ENCODE data around the gene FOXN3.
"Not testable (repeated sequence)": the region's sequence is repeated elsewhere in the genome, so short reads cannot be mapped to it uniquely, and the experiment has no call there.

FOXN3 gene

GRCh38 chr14:89302396-89302950, 114.6 kb downstream of the FOXN3 start:
- no peak for FAIRE-seq

DNA sequence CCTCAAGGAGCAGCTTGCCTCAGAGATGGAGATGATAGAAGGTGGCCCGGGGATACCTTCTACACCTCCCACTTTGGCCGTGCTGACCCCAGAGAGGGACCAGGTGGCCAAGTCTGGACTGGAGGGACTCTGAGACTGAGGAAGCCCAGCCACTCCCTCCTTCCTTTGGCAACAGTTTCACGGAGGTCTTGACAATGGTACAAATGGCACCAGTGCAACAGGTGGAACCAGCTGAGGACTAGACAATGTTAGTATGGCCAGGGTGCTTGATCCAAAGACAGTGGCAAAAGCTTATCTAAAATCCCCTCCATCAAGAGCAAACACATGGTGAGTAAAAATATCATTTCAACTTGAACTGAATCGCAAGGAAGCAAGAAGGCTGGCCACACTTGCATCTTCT, 117.4 kb downstream of the FOXN3 start:
- no peak for FAIRE-seq

GRCh38 chr14:89298056-89298834, 118.8 kb downstream of the FOXN3 start:
- peak; percentile 85 for FAIRE-seq

DNA sequence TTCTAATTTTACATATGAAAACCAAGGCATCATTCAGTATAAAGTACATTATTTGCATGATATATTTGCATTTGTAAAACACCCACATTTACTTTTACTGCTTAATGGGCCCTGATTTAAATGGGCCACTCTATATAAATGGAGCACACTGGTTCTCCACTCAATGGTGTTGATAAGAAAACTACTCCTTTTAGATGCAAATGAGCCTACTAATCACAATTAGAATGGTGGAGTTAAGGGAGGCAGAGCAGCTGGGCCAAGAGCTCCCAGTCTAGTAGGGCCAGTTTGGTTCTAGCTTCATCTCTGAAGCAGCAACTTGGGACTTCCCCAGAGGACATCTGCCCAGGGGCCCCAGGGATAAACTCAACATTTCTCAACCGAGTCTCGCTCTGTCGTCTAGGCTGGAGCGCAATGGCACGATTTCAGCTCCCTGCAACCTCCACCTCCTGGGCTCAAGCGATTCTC, 120.7 kb downstream of the FOXN3 start:
- FAIRE-seq, result no peak

DNA sequence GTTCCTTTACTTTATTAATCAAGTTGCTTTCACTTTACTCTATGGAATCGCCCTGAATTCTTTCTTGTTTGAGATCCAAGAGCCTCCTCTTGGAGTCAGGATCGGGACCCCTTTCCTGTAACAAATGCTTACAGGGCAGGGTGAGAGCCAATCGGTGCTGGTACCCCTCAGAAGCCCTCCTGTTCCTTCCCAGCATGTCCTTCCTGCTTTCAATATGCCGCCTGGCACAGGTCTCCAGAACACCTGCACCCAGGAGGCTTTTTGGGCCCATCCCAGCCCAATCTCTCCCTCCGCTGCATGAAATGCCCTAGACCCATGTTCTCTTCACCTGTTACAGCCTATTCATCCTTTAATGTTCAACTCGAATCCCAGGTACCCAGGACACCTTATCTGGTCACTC, 122.2 kb downstream of the FOXN3 start:
- FAIRE-seq, result no peak

GRCh38 chr14:89294469-89294868, 122.6 kb downstream of the FOXN3 start:
- FAIRE-seq, result not testable (repeated sequence)

- no peak for FAIRE-seq
Observed at GRCh38 chr14:89294060-89294459, 123.0 kb downstream of the FOXN3 start.

- FAIRE-seq, result no peak
Observed at GRCh38 chr14:89293314-89293916, 123.6 kb downstream of the FOXN3 start.

GRCh38 chr14:89292579-89293313, 124.3 kb downstream of the FOXN3 start:
- no peak for FAIRE-seq

GRCh38 chr14:89291351-89291940, 125.6 kb downstream of the FOXN3 start:
- no peak for FAIRE-seq

DNA sequence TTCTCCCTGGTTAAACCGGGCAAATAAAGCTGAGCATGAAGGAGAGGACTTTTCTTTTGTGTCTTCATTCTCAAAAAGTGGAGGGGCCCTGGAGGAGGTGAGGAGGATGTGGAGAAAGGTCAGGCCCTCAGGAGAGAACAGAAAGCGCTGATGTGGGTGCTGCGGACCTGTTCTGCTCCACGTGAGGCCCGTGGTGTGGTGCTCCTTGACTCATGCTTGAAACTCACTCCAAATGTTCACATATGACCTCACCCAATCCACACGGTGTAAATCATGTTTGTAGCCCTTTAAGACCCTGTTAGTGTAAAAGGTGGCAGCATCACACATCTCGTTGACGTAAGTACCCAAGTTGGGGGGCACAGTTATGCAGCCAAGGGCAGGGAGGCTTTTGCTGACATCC, 126.2 kb downstream of the FOXN3 start:
- no peak for FAIRE-seq

- no peak for FAIRE-seq
Observed at GRCh38 chr14:89289477-89289876, 127.6 kb downstream of the FOXN3 start.

DNA sequence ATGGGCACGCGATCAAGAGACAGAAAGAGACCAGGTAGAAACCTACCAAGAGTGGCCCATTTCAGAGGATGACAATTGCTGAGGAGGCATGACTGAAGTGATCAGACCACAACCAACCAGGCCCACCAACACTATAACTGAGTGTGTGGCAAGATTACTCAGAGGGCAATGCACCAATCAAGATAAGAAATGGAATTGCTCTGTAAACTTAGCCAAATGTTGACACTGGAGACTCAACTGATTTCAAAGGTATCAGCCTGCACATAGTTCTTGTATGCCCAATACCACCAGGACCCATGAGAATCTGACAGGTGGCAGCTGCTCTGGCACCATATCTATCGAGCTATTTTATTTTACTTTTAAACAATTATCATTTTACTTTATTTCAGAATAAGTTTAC, 128.9 kb downstream of the FOXN3 start:
- no peak for FAIRE-seq

DNA sequence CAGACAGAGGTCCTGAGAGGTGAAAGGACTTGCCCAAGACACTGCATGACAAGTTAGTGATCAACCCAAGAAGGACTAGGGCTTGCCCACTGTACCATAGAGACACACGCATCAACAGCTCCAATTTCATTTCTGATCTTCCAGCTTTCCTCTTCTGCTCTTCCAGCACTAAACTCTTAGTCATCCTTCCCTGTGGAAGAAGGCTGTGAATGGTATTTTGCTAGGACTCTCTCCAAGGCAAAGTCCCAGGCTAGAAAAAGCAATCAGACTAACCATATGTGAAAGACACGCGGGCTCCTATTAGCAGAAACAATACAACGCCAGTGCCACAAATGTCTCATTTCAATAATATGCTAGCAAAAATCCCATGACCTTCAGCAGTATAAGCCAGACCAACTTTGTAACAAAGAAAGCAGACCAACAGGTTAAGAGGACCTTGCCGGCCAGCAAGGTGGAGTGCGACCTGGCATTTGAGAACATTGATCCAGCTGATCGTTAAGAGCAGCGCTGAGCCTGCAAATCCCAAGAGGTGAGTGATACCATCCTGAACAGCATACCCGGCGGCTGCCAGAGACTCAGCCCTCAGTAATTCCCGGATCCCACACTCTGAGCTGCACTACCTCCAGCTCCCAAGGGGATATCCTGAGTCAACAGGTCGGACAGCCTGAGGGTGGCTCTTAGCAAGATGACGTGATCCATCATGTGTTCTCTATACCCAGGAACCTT, 132.5 kb downstream of the FOXN3 start:
- no peak for FAIRE-seq

DNA sequence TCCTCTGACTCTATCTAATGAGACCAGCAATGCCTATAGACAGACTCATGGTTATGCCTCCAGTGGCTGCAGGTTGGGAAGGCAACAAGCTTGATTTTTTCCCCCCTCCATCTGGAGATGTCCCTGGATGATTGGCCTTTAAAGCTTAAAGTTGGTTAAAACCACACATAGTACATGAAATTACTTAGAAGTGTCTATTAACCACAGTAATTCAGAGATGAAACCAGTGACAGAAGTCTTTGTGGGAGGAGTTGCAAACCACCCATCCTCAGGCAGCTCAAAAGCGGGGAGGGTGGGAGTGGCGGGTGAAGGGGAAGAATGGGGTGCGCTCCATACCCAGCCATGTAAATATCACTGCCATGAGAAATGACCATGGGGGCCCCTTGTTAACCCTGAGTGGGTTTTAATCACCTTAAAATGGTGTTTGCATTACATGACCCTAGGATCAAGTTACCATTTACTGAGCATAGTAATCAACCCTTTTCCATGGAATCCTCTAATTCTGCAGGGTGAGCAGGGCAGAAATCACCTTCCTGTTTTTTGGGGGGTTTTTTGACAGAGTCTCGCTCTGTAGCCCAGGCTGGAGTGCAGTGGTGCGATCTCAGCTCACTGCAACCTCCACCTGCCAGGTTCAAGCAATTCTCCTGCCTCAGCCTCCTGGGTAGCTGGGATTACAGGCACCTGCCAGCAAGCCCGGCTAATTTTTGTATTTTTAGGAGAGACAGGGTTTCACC, 133.5 kb downstream of the FOXN3 start:
- no peak for FAIRE-seq

DNA sequence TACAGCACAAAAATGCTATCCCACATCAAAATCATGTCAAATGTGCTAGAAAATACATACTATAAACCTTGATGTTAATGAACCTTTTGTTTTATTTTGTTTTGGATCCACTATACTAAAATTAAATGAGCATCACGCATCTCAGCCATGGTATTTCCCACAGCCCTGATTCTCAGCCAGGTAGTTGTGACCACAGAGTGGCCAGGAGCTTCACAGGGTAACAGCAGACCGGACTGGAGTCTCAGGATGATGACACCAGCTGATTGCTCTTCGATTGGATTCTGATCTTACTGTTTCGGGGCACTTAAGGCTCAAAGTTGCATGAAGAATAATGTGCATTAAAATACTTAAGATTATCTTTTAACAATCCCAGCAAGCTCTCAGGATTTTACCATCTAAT, 134.8 kb downstream of the FOXN3 start:
- FAIRE-seq, result no peak

DNA sequence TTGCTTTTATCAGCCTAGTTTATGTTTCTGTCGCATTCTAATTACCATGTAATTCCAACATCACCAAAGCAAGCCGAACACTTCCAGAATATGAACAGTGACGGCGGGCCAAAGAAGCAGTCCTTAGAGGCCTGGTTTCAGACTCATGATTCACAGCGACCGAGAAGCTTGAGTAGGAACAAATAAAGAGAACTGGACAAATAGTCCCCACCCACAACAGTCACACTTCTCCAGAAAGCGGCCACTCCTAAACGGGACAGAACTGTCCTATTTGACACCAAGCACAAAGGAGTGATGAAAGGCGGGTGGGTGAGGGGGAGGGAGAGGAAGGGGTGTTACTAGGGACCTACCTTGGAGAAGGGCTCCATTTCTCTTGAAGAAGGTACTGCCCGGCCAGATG, 136.4 kb downstream of the FOXN3 start:
- no peak for FAIRE-seq

- FAIRE-seq, result no peak
Observed at GRCh38 chr14:89279649-89280232, 137.3 kb downstream of the FOXN3 start.

DNA sequence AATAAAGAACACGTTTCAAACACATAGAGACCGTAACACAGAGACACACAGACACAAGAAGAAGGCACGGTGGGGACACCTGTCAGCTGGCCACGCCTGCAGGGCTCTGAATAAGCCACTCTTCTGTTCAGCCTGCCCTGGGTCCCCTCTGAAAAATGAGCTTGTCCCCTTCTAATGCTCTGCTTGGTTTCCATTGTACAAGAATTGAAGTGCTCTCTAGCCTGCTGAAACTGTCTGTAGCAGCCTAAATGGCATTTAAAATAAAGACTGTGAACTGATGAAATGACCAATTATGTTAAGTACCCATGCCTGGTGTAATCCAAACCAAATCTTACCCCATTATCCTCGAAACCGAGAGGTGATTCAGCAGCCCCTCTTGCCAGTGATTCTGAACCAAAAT, 139.8 kb downstream of the FOXN3 start:
- FAIRE-seq, result no peak

- no peak for FAIRE-seq
Observed at GRCh38 chr14:89276424-89276975, 140.5 kb downstream of the FOXN3 start.

Data from islet of Langerhans (tissue), 1 donor.